Neural crest cell (in vitro differentiated cells): ENCODE measurements around the gene SMIM31. TPM values are rescaled to one million over a fixed set of nuclear protein-coding genes. Genes with fewer than 3 reads are reported as not detected.

Experiments
- DNase-seq: peaks from one replicate; pipeline ENCODE4 v3.0.0; 2021; ENCODE audit warnings: low read depth, mixed read lengths, low spot score
- H3K27ac Mint-ChIP-seq: one replicate; pipeline ENCODE4 v1.8.0; 2021; ENCODE audit warnings: mild to moderate bottlenecking, mixed read lengths; ENCODE audit not compliant: unreplicated experiment
- H3K27me3 Mint-ChIP-seq: 2 replicates; pipeline ENCODE4 v1.8.0; 2021; ENCODE audit warnings: low read depth, mild to moderate bottlenecking, mixed read lengths
- H3K36me3 Mint-ChIP-seq: 2 replicates; pipeline ENCODE4 v1.8.0; 2021; ENCODE audit warnings: low read depth, mild to moderate bottlenecking, mixed read lengths
- H3K4me1 Mint-ChIP-seq: 2 replicates; pipeline ENCODE4 v1.8.0; 2021; ENCODE audit warnings: mixed read lengths
- H3K4me3 Mint-ChIP-seq: one replicate; pipeline ENCODE4 v1.8.0; 2021; ENCODE audit warnings: mild to moderate bottlenecking, mixed read lengths
- H3K9me3 Mint-ChIP-seq: 2 replicates; pipeline ENCODE4 v1.8.0; 2021; ENCODE audit warnings: mixed read lengths
- CTCF ChIP-seq: fragments of 200-600 bp; sonication (generic); conservative IDR thresholded peaks from 2 replicates; pipeline ENCODE4 v1.5.0; 2021; ENCODE audit warnings: antibody characterized with exemption, mild to moderate bottlenecking
- total RNA-seq: library from RNA; stranded (reverse); gene quantifications from 2 replicates; pipeline ENCODE4 v1.2.1, GENCODE V29; 2021

SMIM31 gene
- total RNA-seq, 1 donor from 2014 or later = not detected

- DNase-seq = no peak
- H3K9me3 Mint-ChIP-seq = no peaks in the 10 kb centered on the region
- no peaks in the 10 kb centered on the region for H3K4me1 Mint-ChIP-seq
- no peaks in the 10 kb centered on the region for H3K36me3 Mint-ChIP-seq
- no peak overlapping the region for H3K27ac Mint-ChIP-seq
- no peak overlapping the region for H3K4me3 Mint-ChIP-seq
- H3K27me3 Mint-ChIP-seq = no peaks in the 10 kb centered on the region
- no peak for TF ChIP-seq CTCF
Observed at GRCh38 chr4:164847016-164847415, 93.1 kb downstream of the SMIM31 start.

GRCh38 chr4:164847967-164848649 is 94.2 kb downstream of the SMIM31 start:
- no peak overlapping the region for H3K4me3 Mint-ChIP-seq
- no peak overlapping the region for H3K27ac Mint-ChIP-seq
- DNase-seq = no peak
- H3K4me1 Mint-ChIP-seq = no peaks in the 10 kb centered on the region
- no peaks in the 10 kb centered on the region for H3K9me3 Mint-ChIP-seq
- no peaks in the 10 kb centered on the region for H3K27me3 Mint-ChIP-seq
- TF ChIP-seq CTCF = no peak
- no peaks in the 10 kb centered on the region for H3K36me3 Mint-ChIP-seq

Other genes starting within 250 kb of the SMIM31 start
- 0.18 and 0.56 TPM in 2 replicates for gene APELA, start 123.0 kb downstream of the SMIM31 start, total RNA-seq
- gene TRIM61, start 223.5 kb downstream of the SMIM31 start, total RNA-seq = 0.19 and 0.27 TPM in 2 replicates